Endothelial cell of umbilical vein (primary cell): ENCODE results near the gene MITF. TPM values are rescaled to one million over a fixed set of nuclear protein-coding genes. Genes with fewer than 3 reads are reported as not detected.

ENCODE experiments used
- BruUV-seq: library from RNA; stranded (reverse); fragments of 400-500 nt; replicated peaks from 2 replicates; lab custom pipeline; 2021; lab: Mats Ljungman, UMichigan
- CTCF ChIA-PET: fragments of 300-600, 350-600 bp; sonication (Branson Sonifier 250); formaldehyde crosslinking; loops from one replicate; lab custom pipeline; 2021; ENCODE audit warnings: antibody characterized with exemption, inconsistent platforms; lab: Charles Lee
- POLR2A ChIA-PET: fragments of 300-600, 350-600 bp; sonication (Branson Sonifier 250); formaldehyde crosslinking; loops from one replicate; lab custom pipeline; 2021; ENCODE audit warnings: antibody characterized with exemption, inconsistent platforms; lab: Charles Lee
- DNase-seq: peaks from one replicate; pipeline ENCODE4 v3.0.0-alpha.2; 2011; ENCODE audit warnings: low read depth, low spot score
- FAIRE-seq: peaks from 2 replicates; lab custom pipeline; 2011; peaks lifted over from hg19 to GRCh38; lab: Jason Lieb, UNC
- H2AFZ ChIP-seq: 2 replicates; pipeline ENCODE4 v1.6.0; 2012; ENCODE audit warnings: low read depth, low read length, control low read depth, inconsistent platforms
- H3K27ac ChIP-seq: 2 replicates; pipeline ENCODE4 v1.5.1; 2011; ENCODE audit warnings: low read depth, mild to moderate bottlenecking, control low read depth, low read length, moderate library complexity; ENCODE audit not compliant: insufficient read depth
- H3K27me3 ChIP-seq, 2 experiments: 2 replicates each; pipeline versions ENCODE4 v1.6.0 to v1.6.1; 2011; ENCODE audit warnings: low read length in 2 of 2, mixed read lengths in 1 of 2; ENCODE audit not compliant: control insufficient read depth in 2 of 2, insufficient read depth in 2 of 2
- H3K36me3 ChIP-seq, 2 experiments: 2 replicates in 1 of 2; 3 replicates in 1 of 2; pipeline ENCODE4 v1.5.1; 2011; ENCODE audit warnings: low read length in 2 of 2, mild to moderate bottlenecking in 1 of 2, moderate library complexity in 1 of 2; ENCODE audit not compliant: control insufficient read depth in 2 of 2, insufficient read depth in 2 of 2; ENCODE audit errors: extremely low read depth in 1 of 2
- H3K4me1 ChIP-seq: 3 replicates; pipeline ENCODE4 v1.5.1; 2011; ENCODE audit warnings: mild to moderate bottlenecking, low read length; ENCODE audit not compliant: control insufficient read depth, insufficient read depth; ENCODE audit errors: extremely low read depth
- H3K4me2 ChIP-seq: 2 replicates; pipeline ENCODE4 v1.6.1; 2011; ENCODE audit warnings: low read length, control low read depth, mixed read lengths; ENCODE audit not compliant: insufficient read depth
- H3K4me3 ChIP-seq, 3 experiments: fragments of 200-600 bp in 1 of 3; sonication (generic), shearing (Covaris generic) in 1 of 3; replicated peaks in 1 of 3; 2 replicates each; pipeline ENCODE4 v1.5.1; 2011 to 2016; ENCODE audit warnings: control low read depth in 3 of 3, low read length in 3 of 3, mild to moderate bottlenecking in 2 of 3, inconsistent platforms in 1 of 3, low read depth in 1 of 3, moderate library complexity in 1 of 3; ENCODE audit not compliant: insufficient read depth in 1 of 3
- H3K79me2 ChIP-seq: 2 replicates; pipeline ENCODE4 v1.6.0; 2012; ENCODE audit warnings: low read length, inconsistent platforms; ENCODE audit not compliant: control insufficient read depth, insufficient read depth
- H3K9ac ChIP-seq: replicated peaks from 2 replicates; pipeline ENCODE3; 2011; ENCODE audit warnings: low read length, control low read depth; ENCODE audit not compliant: insufficient read depth; ENCODE audit errors: extremely low read depth
- H3K9me1 ChIP-seq: replicated peaks from 3 replicates; pipeline ENCODE4 v1.6.0; 2011; ENCODE audit warnings: mild to moderate bottlenecking, low read length; ENCODE audit not compliant: control insufficient read depth, insufficient read depth; ENCODE audit errors: extremely low read depth
- H3K9me3 ChIP-seq: replicated peaks from 2 replicates; pipeline ENCODE4 v1.5.1; 2012; ENCODE audit warnings: low read length, inconsistent platforms; ENCODE audit not compliant: control insufficient read depth, insufficient read depth
- H4K20me1 ChIP-seq: replicated peaks from 2 replicates; pipeline ENCODE3; 2011; ENCODE audit warnings: mild to moderate bottlenecking, low read length; ENCODE audit not compliant: control insufficient read depth, insufficient read depth; ENCODE audit errors: extremely low read depth
- EZH2 ChIP-seq: IDR thresholded peaks from 2 replicates; pipeline ENCODE4 v1.6.1; 2012; ENCODE audit warnings: borderline replicate concordance, low read depth, mild to moderate bottlenecking, moderate library complexity, low read length, inconsistent platforms; ENCODE audit not compliant: severe bottlenecking
- FOS ChIP-seq: IDR thresholded peaks from 2 replicates; pipeline ENCODE4 v1.6.1; 2011; ENCODE audit warnings: mild to moderate bottlenecking, low read length, moderate library complexity, borderline replicate concordance; ENCODE audit not compliant: insufficient read depth
- GATA2 ChIP-seq: IDR thresholded peaks from 2 replicates; pipeline ENCODE4 v1.7.0; 2011; ENCODE audit warnings: low read depth, mild to moderate bottlenecking, moderate library complexity, mixed read lengths, low read length; ENCODE audit not compliant: insufficient read length, insufficient read depth
- JUN ChIP-seq: IDR thresholded peaks from 2 replicates; pipeline ENCODE4 v1.6.1; 2011; ENCODE audit warnings: borderline replicate concordance, low read depth; ENCODE audit not compliant: insufficient read length, insufficient read depth
- MYC ChIP-seq: IDR thresholded peaks from one replicate; pipeline ENCODE4 v1.6.1; 2011; ENCODE audit warnings: mild to moderate bottlenecking, low read depth, low read length
- POLR2A ChIP-seq: IDR thresholded peaks from 2 replicates; pipeline ENCODE4 v1.6.1; 2012; ENCODE audit warnings: low read depth, mild to moderate bottlenecking, control low read depth, low read length
- POLR2AphosphoS5 ChIP-seq: IDR thresholded peaks from 2 replicates; pipeline ENCODE4 v1.6.1; 2012; ENCODE audit warnings: low read depth, mild to moderate bottlenecking, control low read depth, low read length, moderate library complexity; ENCODE audit not compliant: insufficient read depth
- dilution Hi-C: fragments of 300-500 bp; cut with MboI; formaldehyde crosslinking; loops from one replicate; pipeline ENCODE4 v1.15.0; 2019; ENCODE audit warnings: low sequenced_read_pairs; ENCODE audit not compliant: extremely low pct_ligation_motif_present
- intact Hi-C: fragments of 100-400 bp; cut with micrococcal nuclease; formaldehyde crosslinking; loops from one replicate; pipeline ENCODE4 v1.10.0; 2022
- polyA plus RNA-seq, 4 experiments: library from polyadenylated mRNA; depleted of rRNA in 3 of 4; stranded (reverse) in 3 of 4; unstranded in 1 of 4; fragments of >200 nt; gene quantifications; 2 replicates each; pipeline versions ENCODE4 v1.2.1 to v1.2.3, GENCODE V29; 2011 to 2012; ENCODE audit warnings: missing spikeins in 1 of 4
- total RNA-seq: library from RNA; stranded (reverse); gene quantifications from 2 replicates; pipeline ENCODE4 v1.2.3, GENCODE V29; 2021
- TF ChIP-seq, protein P1 (sequence below), 2 donors: IDR thresholded peaks; 1 replicate in 1 of 2; 2 replicates in 1 of 2; pipeline ENCODE4 v1.5.1; 2011; ENCODE audit warnings: low read length in 2 of 2, mild to moderate bottlenecking in 2 of 2, moderate library complexity in 2 of 2, control low read depth in 1 of 2, inconsistent platforms in 1 of 2, low read depth in 1 of 2; ENCODE audit not compliant: insufficient read depth in 1 of 2; ENCODE audit errors: extremely low read depth in 1 of 2
- TF ChIP-seq, protein P2 (sequence below): IDR thresholded peaks from 2 replicates; pipeline ENCODE4 v1.6.1; 2011; ENCODE audit not compliant: insufficient read depth, insufficient read length

MITF gene
- total and polyA plus RNA-seq, 2 donors (not counting 3 experiments of a cell fraction or from before 2014, with no cell fraction given) = 1.6 to 2.5 TPM

DNA sequence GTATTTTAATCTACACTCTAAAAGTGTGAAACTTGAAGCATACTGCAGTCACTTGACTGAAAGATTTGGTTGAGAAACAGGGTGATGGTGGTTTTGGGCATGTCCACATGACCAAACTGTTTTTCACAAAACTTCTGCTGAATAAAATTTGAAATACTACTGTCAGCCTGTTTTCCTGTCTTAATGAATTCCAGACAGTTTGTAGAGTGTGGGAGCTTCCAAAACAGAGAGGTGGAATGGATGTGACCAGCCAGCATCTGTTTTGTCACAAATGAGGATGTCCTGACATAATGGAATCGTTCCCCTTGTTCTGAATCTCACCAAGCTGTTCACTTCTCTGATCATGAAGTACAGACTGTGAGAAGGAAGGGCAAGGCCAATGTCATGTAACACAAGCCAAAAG lies 11.8 kb downstream of the MITF start:
- CTCF ChIA-PET = interaction anchor here (0.7 kb wide), 1 partner anchor 13 kb away, joined by 3 read pairs; no protein-coding TSS in a partner anchor
- Histone ChIP-seq H2AFZ (no peak overlapping the region), H3K27ac (no peak overlapping the region), H3K9ac (no peak overlapping the region), H3K4me1 (no peaks in the 10 kb centered on the region), H4K20me1 (no peaks in the 10 kb centered on the region), H3K27me3 (no peaks in the 10 kb centered on the region), H3K79me2 (no peaks in the 10 kb centered on the region), H3K4me2 (no peak overlapping the region), H3K36me3 (no peaks in the 10 kb centered on the region), H3K9me3 (no peaks in the 10 kb centered on the region), H3K9me1 (no peaks in the 10 kb centered on the region), H3K4me3 (no peak overlapping the region)
- BruUV-seq = no TSS peak
- FAIRE-seq (no peak), DNase-seq (no peak)
- TF ChIP-seq MYC (no peak), POLR2AphosphoS5 (no peak), FOS (no peak), JUN (no peak), GATA2 (no peak), POLR2A (no peak), EZH2 (no peak)
- TF ChIP-seq, protein P1, sequence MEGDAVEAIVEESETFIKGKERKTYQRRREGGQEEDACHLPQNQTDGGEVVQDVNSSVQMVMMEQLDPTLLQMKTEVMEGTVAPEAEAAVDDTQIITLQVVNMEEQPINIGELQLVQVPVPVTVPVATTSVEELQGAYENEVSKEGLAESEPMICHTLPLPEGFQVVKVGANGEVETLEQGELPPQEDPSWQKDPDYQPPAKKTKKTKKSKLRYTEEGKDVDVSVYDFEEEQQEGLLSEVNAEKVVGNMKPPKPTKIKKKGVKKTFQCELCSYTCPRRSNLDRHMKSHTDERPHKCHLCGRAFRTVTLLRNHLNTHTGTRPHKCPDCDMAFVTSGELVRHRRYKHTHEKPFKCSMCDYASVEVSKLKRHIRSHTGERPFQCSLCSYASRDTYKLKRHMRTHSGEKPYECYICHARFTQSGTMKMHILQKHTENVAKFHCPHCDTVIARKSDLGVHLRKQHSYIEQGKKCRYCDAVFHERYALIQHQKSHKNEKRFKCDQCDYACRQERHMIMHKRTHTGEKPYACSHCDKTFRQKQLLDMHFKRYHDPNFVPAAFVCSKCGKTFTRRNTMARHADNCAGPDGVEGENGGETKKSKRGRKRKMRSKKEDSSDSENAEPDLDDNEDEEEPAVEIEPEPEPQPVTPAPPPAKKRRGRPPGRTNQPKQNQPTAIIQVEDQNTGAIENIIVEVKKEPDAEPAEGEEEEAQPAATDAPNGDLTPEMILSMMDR (IDR thresholded peaks at IDR 0.05; ENCODE audit: extremely low read depth in 1 of 2, insufficient read depth in 1 of 2, low read depth in 1 of 2, low read length in 2 of 2) = no peak
- TF ChIP-seq, protein P2, sequence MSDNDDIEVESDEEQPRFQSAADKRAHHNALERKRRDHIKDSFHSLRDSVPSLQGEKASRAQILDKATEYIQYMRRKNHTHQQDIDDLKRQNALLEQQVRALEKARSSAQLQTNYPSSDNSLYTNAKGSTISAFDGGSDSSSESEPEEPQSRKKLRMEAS = no peak
- intact Hi-C loops (no loop called here), dilution Hi-C loops (no loop called here)
- POLR2A ChIA-PET = no interaction called here
